Subcutaneous abdominal adipose tissue (tissue), 5 donors: Measurements from ENCODE around the gene DYRK1A.

ENCODE experiments used
- H3K27ac ChIP-seq: one replicate; pipeline ENCODE4 v1.7.0; 2013; ENCODE audit warnings: low read depth, mild to moderate bottlenecking, inconsistent platforms, low read length, moderate library complexity
- H3K27me3 ChIP-seq, 5 donors: one replicate each; pipeline ENCODE4 v1.7.0; 2013; ENCODE audit warnings: low read length in 5 of 5, inconsistent platforms in 1 of 5; ENCODE audit not compliant: control insufficient read depth in 5 of 5, insufficient read depth in 4 of 5
- H3K36me3 ChIP-seq, 5 donors: one replicate each; pipeline ENCODE4 v1.7.0; 2013; ENCODE audit warnings: low read length in 5 of 5; ENCODE audit not compliant: control insufficient read depth in 5 of 5, insufficient read depth in 5 of 5
- H3K4me1 ChIP-seq, 5 donors: one replicate each; pipeline ENCODE4 v1.7.0; 2013; ENCODE audit warnings: low read length in 5 of 5, mild to moderate bottlenecking in 3 of 5, moderate library complexity in 1 of 5; ENCODE audit not compliant: control insufficient read depth in 5 of 5, insufficient read depth in 5 of 5
- H3K4me3 ChIP-seq, 5 donors: one replicate each; pipeline ENCODE4 v1.7.0; 2013; ENCODE audit warnings: low read length in 5 of 5, low read depth in 1 of 5
- H3K9ac ChIP-seq, 5 donors: one replicate each; pipeline ENCODE4 v1.7.0; 2013; ENCODE audit warnings: low read length in 5 of 5, mild to moderate bottlenecking in 4 of 5, moderate library complexity in 3 of 5
- H3K9me3 ChIP-seq, 5 donors: one replicate each; pipeline ENCODE4 v1.7.0; 2013; ENCODE audit warnings: low read length in 5 of 5; ENCODE audit not compliant: control insufficient read depth in 5 of 5
- donor health status: healthy.
- donor health status: healthy.
- donor health status: healthy.
- donor health status: healthy.
- donor health status: healthy.

The DYRK1A gene

DNA sequence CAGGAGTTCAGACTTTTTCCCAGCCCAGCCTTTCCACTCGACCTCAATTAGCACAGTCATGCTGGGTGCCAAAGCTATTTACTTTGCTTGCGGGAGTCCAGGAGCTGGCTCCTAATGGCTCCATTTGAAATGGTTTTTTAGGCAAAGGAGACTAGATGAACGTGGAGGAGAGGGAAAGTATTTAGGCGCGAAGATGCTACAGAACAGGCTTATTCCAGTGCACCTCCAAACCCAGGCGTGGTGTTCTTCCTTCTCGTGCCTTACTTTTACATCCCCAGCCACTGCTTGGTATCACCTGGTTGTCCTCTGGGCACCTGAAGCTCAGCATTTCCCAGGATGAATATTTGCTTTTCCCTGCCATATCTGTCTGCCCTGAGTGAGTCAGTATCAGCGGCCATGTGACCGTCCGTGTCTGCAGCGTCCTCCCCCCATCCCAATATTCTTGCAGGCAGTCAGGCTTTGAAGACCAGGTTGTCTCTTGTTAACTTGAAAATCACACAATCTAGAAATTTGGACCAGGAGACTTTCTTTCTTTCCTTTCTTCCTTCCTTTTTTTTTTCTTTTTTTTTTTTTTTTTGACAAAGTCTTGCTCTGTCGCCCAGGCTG lies 198.5 kb downstream of the DYRK1A start:
- Histone ChIP-seq H3K9me3 (no peaks in the 10 kb centered on the region), H3K4me3 (peak overlapping the region; percentile 75 to 94 (median 86)), H3K4me1 (peaks cover 6 to 24% (median 19%) of the 10 kb centered on the region in 5 donors), H3K27me3 (no peaks in the 10 kb centered on the region), H3K27ac (peak overlapping the region; percentile 83), H3K36me3 (no peaks in the 10 kb centered on the region), H3K9ac (peak overlapping the region in 3 of 5 donors; percentile 11 to 39 (median 21))

DNA sequence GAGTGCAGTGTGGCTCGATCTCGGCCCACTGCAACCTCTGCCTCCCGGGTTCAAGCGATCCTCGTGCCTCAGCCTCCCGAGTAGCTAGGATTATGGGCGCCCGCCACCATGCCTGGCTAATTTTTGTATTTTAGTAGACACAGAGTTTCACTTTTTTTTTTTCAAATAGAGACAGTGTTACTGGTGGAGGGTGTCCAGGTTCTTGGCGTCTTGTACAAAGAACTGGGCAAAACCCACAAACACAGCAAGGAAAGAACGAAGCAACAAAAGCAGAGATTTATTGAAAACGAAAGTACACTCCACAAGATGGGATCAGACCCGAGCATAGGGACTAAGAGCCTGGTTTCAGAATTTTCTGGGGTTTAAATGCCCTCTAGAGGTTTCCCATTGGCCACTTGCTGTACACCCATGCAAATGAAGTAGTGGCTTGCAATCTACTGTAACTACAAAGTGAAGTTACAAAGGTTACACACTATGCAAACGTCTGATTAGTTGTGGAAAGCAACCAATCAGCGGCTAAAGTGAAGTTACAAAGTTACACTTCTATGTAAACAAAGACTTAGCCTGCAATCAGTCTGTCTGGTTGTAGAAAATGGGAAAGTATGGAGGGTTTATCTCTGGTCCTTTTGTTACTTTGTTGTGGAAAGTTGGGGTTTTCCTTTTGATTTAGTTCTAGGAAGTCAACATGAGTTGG lies 199.1 kb downstream of the DYRK1A start:
- Histone ChIP-seq H3K4me1 (peaks cover 6 to 24% (median 19%) of the 10 kb centered on the region in 5 donors), H3K4me3 (no peak overlapping the region), H3K9me3 (no peaks in the 10 kb centered on the region), H3K27ac (no peak overlapping the region), H3K36me3 (no peaks in the 10 kb centered on the region), H3K27me3 (no peaks in the 10 kb centered on the region), H3K9ac (no peak overlapping the region)

DNA sequence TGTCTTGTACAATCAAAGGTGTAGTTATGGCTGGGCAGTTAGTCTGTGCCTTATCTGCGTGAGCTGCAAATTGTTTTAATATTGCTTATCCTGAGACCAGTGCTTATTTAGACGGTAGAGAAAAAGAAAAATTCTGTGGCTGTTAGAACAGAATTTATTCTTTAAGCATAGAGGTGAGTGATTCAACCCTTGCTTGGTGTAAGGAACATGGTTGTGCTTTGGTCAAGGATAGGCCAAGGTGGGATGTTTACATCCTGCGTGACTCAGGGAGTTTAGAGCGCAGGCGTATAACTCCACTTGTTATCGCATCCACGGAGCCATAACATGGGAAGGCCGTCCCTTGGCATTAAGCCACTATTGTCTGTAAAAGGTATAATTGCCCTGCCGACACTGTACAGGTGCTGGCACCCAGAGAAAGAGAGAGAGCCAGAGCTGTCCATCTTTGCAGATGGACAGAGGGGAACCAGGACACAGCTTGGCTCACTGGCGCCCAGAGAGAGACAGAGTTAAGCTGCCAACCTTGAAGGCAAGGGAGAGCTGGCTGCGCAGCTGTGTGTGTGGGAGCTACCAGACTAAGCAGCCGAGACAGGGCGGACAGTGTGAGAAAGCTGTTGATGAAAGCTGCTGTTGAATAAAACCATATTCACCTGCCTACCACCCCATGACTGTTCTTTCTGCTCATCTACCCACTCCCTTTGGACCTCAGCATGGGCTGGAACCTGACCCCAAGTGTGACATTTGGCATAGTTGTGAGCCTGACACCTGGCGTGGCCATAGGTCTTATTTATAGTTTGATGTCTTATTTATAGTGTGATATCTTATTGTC lies 200.4 kb downstream of the DYRK1A start:
- Histone ChIP-seq H3K27me3 (no peaks in the 10 kb centered on the region), H3K36me3 (no peaks in the 10 kb centered on the region), H3K9ac (no peak overlapping the region), H3K4me1 (peaks cover 6 to 24% (median 19%) of the 10 kb centered on the region in 5 donors), H3K27ac (no peak overlapping the region), H3K9me3 (no peaks in the 10 kb centered on the region), H3K4me3 (no peak overlapping the region)

DNA sequence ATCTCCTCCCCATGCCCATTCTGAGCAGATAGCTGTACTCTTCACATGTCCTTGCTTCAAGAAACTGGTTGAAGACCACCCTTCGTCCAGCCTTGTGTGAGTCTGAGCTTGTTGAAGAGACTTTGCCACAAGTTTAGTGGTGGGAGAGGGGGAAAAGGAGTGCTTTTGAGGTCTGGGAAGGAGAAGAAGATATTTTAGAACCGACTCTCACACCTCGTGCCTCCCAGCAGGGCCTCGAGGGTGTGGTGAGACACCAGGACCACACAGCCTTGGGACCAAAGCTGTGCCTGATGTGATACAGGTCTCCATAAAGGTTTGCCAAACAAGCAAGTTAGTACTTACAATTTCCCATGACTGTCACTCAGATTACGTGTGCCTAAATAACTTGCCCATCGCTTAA lies 201.8 kb downstream of the DYRK1A start:
- no peaks in the 10 kb centered on the region for H3K36me3 ChIP-seq
- H3K27me3 ChIP-seq, result no peaks in the 10 kb centered on the region
- H3K4me3 ChIP-seq, result no peak overlapping the region
- H3K4me1 ChIP-seq, result peaks cover 2 to 15% (median 13%) of the 10 kb centered on the region in 5 donors
- H3K9ac ChIP-seq, result no peak overlapping the region
- no peak overlapping the region for H3K27ac ChIP-seq
- no peaks in the 10 kb centered on the region for H3K9me3 ChIP-seq

DNA sequence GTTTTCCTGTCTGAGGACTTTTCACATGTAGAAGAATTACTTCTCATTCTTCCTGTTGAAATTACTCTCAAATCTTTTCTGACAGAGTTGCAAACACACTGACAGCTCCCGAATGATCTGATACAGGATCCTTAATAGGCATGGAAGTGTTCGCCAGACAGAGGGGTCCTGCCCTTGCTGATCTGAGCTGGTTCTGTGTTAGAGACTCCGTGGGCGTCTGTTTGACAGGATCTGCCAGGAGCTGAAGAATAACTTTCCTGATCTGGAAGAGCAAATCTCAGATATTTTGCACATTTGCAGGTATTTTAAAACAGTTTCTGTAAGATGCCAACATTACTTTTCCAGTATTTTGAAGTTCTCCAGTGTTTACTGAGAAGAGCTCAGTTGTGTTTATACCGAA lies 202.3 kb downstream of the DYRK1A start:
- H3K27ac ChIP-seq, result no peak overlapping the region
- no peaks in the 10 kb centered on the region for H3K9me3 ChIP-seq
- no peaks in the 10 kb centered on the region for H3K27me3 ChIP-seq
- H3K36me3 ChIP-seq, result no peaks in the 10 kb centered on the region
- H3K4me1 ChIP-seq, result peaks cover 2 to 12% (median 12%) of the 10 kb centered on the region in 5 donors
- H3K4me3 ChIP-seq, result no peak overlapping the region
- no peak overlapping the region for H3K9ac ChIP-seq

DNA sequence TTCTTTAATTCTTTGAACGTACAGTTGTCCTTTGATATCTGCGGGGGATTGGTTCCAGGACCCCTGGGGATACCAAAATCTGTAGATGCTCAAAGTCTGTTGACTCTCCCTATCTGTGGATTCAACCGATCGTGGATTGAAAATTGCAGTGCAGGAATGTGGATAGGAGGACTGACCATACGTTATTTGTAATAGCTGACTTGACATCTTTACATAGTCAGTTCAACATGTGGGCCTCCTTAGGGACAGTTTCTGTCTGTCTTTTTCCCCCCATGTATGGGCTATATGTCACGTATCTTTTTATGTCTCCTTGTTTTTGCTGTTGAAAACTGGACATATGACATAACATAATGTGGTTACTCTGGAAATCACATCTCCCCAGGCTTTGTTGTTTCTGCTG lies 204.9 kb downstream of the DYRK1A start:
- H3K27ac ChIP-seq, result no peak overlapping the region
- H3K4me3 ChIP-seq, result no peak overlapping the region
- H3K27me3 ChIP-seq, result no peaks in the 10 kb centered on the region
- no peaks in the 10 kb centered on the region for H3K4me1 ChIP-seq
- no peak overlapping the region for H3K9ac ChIP-seq
- H3K36me3 ChIP-seq, result no peaks in the 10 kb centered on the region
- no peaks in the 10 kb centered on the region for H3K9me3 ChIP-seq

DNA sequence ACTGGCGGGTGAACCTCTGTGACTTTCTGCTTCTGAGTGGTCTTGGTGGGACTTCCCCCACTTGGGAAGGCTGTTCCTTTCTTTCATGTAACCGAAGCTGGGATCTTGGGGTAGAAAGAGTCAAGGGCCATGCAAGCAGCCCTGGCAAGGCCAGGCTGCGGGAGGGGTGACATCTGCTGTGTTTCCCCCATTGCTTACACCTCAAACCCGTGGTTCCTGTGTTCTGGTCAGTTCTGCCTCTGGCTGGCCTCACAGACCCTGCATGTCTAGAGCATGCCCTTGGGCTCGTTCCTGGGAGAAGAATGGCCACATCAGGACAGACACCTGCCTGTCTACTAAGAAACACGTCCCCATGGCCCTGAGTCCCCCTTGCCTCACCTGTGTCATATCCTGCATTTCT lies 207.7 kb downstream of the DYRK1A start:
- Histone ChIP-seq H3K27me3 (no peaks in the 10 kb centered on the region), H3K4me3 (no peak overlapping the region), H3K36me3 (no peaks in the 10 kb centered on the region), H3K9ac (no peak overlapping the region), H3K9me3 (peaks cover 6 to 14% (median 12%) of the 10 kb centered on the region in 5 donors), H3K27ac (no peak overlapping the region), H3K4me1 (no peaks in the 10 kb centered on the region)

DNA sequence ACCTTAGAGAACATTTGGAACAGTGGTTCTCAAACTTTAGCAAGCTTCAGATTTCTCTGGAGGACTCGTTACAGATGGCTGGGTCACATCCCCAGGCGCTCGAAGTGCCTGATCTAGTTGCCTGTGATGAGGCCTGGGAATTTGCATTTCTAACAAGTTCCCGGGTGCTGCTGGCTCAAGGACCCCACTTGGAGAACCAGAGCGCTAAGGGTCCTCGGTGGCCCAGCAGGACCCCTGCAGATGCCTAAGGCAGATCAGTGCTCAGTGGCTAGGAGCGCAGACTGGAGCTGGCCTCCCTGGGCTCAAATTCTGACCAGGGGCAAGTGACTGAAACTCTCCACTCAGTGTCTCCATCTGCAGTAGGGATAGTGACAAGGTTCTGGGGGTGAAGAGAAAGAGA lies 208.2 kb downstream of the DYRK1A start:
- H3K27me3 ChIP-seq, result no peaks in the 10 kb centered on the region
- peaks cover 6 to 17% (median 14%) of the 10 kb centered on the region in 5 donors for H3K9me3 ChIP-seq
- no peaks in the 10 kb centered on the region for H3K36me3 ChIP-seq
- no peak overlapping the region for H3K4me3 ChIP-seq
- H3K27ac ChIP-seq, result no peak overlapping the region
- no peaks in the 10 kb centered on the region for H3K4me1 ChIP-seq
- H3K9ac ChIP-seq, result no peak overlapping the region

DNA sequence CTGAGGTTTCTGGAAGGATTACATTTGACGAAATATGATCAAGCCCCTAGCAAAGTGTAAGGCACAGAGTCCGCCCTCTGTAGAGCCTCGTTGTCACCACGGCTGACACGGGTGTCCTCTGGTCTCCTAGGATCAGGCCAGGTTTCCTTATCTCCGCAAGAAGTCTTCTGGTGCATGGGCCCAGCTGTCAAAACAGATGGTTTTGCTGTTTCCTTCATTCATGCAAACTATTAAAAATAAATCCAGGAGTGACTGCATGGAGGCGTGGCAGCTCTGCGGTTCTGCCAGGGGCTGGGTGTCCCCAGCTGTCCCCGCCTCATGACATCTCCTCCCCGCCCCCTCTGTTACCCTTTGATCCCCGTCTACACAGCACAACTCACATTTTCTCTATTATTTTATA lies 209.0 kb downstream of the DYRK1A start:
- Histone ChIP-seq H3K27me3 (no peaks in the 10 kb centered on the region), H3K9ac (no peak overlapping the region), H3K36me3 (no peaks in the 10 kb centered on the region), H3K9me3 (peaks cover 6 to 17% (median 14%) of the 10 kb centered on the region in 5 donors), H3K4me3 (no peak overlapping the region), H3K27ac (no peak overlapping the region), H3K4me1 (peaks cover 0 to 4% (median 0%) of the 10 kb centered on the region in 5 donors)
